Measurements from ENCODE around the gene CBL.
A peak's percentile ranks its signal among the peaks of the same experiment; 100 is the strongest.
"Not testable (repeated sequence)": the region's sequence is repeated elsewhere in the genome, so short reads cannot be mapped to it uniquely, and the experiment has no call there.

Gene CBL

GRCh38 chr11:119205574-119206510 lies at the start of gene CBL:
CBL (plus strand) TSS chr11:119206339; CDS start chr11:119206418, 79 bp downstream.
- in situ Hi-C loops (cut with MboI; ENCODE audit: low pct_unique_long_range_greater_than_20kb, low sequenced_read_pairs), result no loop called here
- peak; percentile 83 for DNase-seq

- in situ Hi-C loops (cut with MboI; ENCODE audit: low pct_unique_long_range_greater_than_20kb, low sequenced_read_pairs), result no loop called here
- DNase-seq, result no peak
Measured at GRCh38 chr11:119156496-119156895, 49.6 kb upstream of the CBL start.

GRCh38 chr11:119157063-119157462 lies 49.1 kb upstream of the CBL start:
- in situ Hi-C loops (cut with MboI; ENCODE audit: low pct_unique_long_range_greater_than_20kb, low sequenced_read_pairs), result no loop called here
- no peak for DNase-seq

GRCh38 chr11:119158467-119158866 lies 47.7 kb upstream of the CBL start:
- no peak for DNase-seq
- in situ Hi-C loops (cut with MboI; ENCODE audit: low pct_unique_long_range_greater_than_20kb, low sequenced_read_pairs), result no loop called here

GRCh38 chr11:119160151-119160550 lies 46.0 kb upstream of the CBL start:
- in situ Hi-C loops (cut with MboI; ENCODE audit: low pct_unique_long_range_greater_than_20kb, low sequenced_read_pairs), result no loop called here
- no peak for DNase-seq

GRCh38 chr11:119161871-119162270 lies 44.3 kb upstream of the CBL start:
- in situ Hi-C loops (cut with MboI; ENCODE audit: low pct_unique_long_range_greater_than_20kb, low sequenced_read_pairs), result no loop called here
- DNase-seq, result no peak

GRCh38 chr11:119166368-119167076 lies 39.6 kb upstream of the CBL start:
- in situ Hi-C loops (cut with MboI; ENCODE audit: low pct_unique_long_range_greater_than_20kb, low sequenced_read_pairs), result no loop called here
- DNase-seq, result no peak

- in situ Hi-C loops (cut with MboI; ENCODE audit: low pct_unique_long_range_greater_than_20kb, low sequenced_read_pairs), result not testable (repeated sequence)
Measured at GRCh38 chr11:119167077-119167458, 39.1 kb upstream of the CBL start.

GRCh38 chr11:119167933-119168332 lies 38.2 kb upstream of the CBL start:
- DNase-seq, result no peak
- in situ Hi-C loops (cut with MboI; ENCODE audit: low pct_unique_long_range_greater_than_20kb, low sequenced_read_pairs), result no loop called here

More at GRCh38 chr11:119167077-119167458, 39.1 kb upstream of the CBL start:
- DNase-seq, result not testable (repeated sequence)

GRCh38 chr11:119168471-119169281 lies 37.5 kb upstream of the CBL start, which contains the start of gene NLRX1:
NLRX1 (plus strand) TSS chr11:119168725; CDS start chr11:119171404, 2,679 bp downstream.
- DNase-seq, result peak; percentile 85
- in situ Hi-C loops (cut with MboI; ENCODE audit: low pct_unique_long_range_greater_than_20kb, low sequenced_read_pairs), result no loop called here

- in situ Hi-C loops (cut with MboI; ENCODE audit: low pct_unique_long_range_greater_than_20kb, low sequenced_read_pairs), result no loop called here
- DNase-seq, result peak; percentile 71
Measured at GRCh38 chr11:119169282-119169719, 36.8 kb upstream of the CBL start.

GRCh38 chr11:119172513-119172912 lies 33.6 kb upstream of the CBL start:
- in situ Hi-C loops (cut with MboI; ENCODE audit: low pct_unique_long_range_greater_than_20kb, low sequenced_read_pairs), result no loop called here
- DNase-seq, result peak; percentile 66

- in situ Hi-C loops (cut with MboI; ENCODE audit: low pct_unique_long_range_greater_than_20kb, low sequenced_read_pairs), result no loop called here
- DNase-seq, result no peak
Measured at GRCh38 chr11:119173453-119173852, 32.7 kb upstream of the CBL start.

- DNase-seq, result no peak
- in situ Hi-C loops (cut with MboI; ENCODE audit: low pct_unique_long_range_greater_than_20kb, low sequenced_read_pairs), result no loop called here
Measured at GRCh38 chr11:119175493-119176077, 30.6 kb upstream of the CBL start.

GRCh38 chr11:119178166-119178680 lies 27.9 kb upstream of the CBL start:
- in situ Hi-C loops (cut with MboI; ENCODE audit: low pct_unique_long_range_greater_than_20kb, low sequenced_read_pairs), result no loop called here
- DNase-seq, result no peak

- no peak for DNase-seq
- in situ Hi-C loops (cut with MboI; ENCODE audit: low pct_unique_long_range_greater_than_20kb, low sequenced_read_pairs), result no loop called here
Measured at GRCh38 chr11:119179342-119179741, 26.8 kb upstream of the CBL start.

- DNase-seq, result no peak
- in situ Hi-C loops (cut with MboI; ENCODE audit: low pct_unique_long_range_greater_than_20kb, low sequenced_read_pairs), result no loop called here
Measured at GRCh38 chr11:119179983-119180382, 26.2 kb upstream of the CBL start.

- DNase-seq, result no peak
- in situ Hi-C loops (cut with MboI; ENCODE audit: low pct_unique_long_range_greater_than_20kb, low sequenced_read_pairs), result no loop called here
Measured at GRCh38 chr11:119180729-119181676, 25.1 kb upstream of the CBL start.
